ENCODE results near the gene GPC6.

GPC6 gene

GRCh38 chr13:93243375-93244063, 16.9 kb downstream of the GPC6 start:
- Histone ChIP-seq H3K9me3 (ENCODE audit: severe bottlenecking) (peaks cover 7% of the 10 kb centered on the region), H3K27me3 (ENCODE audit: insufficient read depth, low read depth, severe bottlenecking) (no peaks in the 10 kb centered on the region), H3K4me3 (ENCODE audit: low read depth, low read length) (no peak overlapping the region), H3K36me3 (peaks cover 30% of the 10 kb centered on the region), H3K27ac (peak overlapping the region; percentile 66)
- no peak for TF ChIP-seq CTCF (IDR thresholded peaks at IDR 0.05; ENCODE audit: low read depth, low read length)
- no peak for DNase-seq

GRCh38 chr13:93244141-93244917, 17.7 kb downstream of the GPC6 start:
- no peaks in the 10 kb centered on the region for H3K9me3 ChIP-seq (ENCODE audit: severe bottlenecking)
- H3K36me3 ChIP-seq: peaks cover 34% of the 10 kb centered on the region
- H3K4me3 ChIP-seq (ENCODE audit: low read depth, low read length): peak overlapping the region; percentile 30
- H3K27me3 ChIP-seq (ENCODE audit: insufficient read depth, low read depth, severe bottlenecking): no peaks in the 10 kb centered on the region
- peak overlapping the region; percentile 66 for H3K27ac ChIP-seq
- peak; percentile 84 for DNase-seq
- TF ChIP-seq CTCF (IDR thresholded peaks at IDR 0.05; ENCODE audit: low read depth, low read length): peak; percentile 4; the same call in 1 of the 2 replicates

- no peak overlapping the region for H3K4me3 ChIP-seq (ENCODE audit: low read depth, low read length)
- H3K36me3 ChIP-seq: peaks cover 34% of the 10 kb centered on the region
- no peak for TF ChIP-seq CTCF (IDR thresholded peaks at IDR 0.05; ENCODE audit: low read depth, low read length)
- H3K27ac ChIP-seq: peak overlapping the region; percentile 66
- DNase-seq: no peak
- no peaks in the 10 kb centered on the region for H3K27me3 ChIP-seq (ENCODE audit: insufficient read depth, low read depth, severe bottlenecking)
- no peaks in the 10 kb centered on the region for H3K9me3 ChIP-seq (ENCODE audit: severe bottlenecking)
Observed at GRCh38 chr13:93244918-93245280, 18.3 kb downstream of the GPC6 start.

- TF ChIP-seq CTCF (IDR thresholded peaks at IDR 0.05; ENCODE audit: low read depth, low read length): no peak
- H3K27ac ChIP-seq: no peak overlapping the region
- H3K27me3 ChIP-seq (ENCODE audit: insufficient read depth, low read depth, severe bottlenecking): no peaks in the 10 kb centered on the region
- no peaks in the 10 kb centered on the region for H3K9me3 ChIP-seq (ENCODE audit: severe bottlenecking)
- no peak overlapping the region for H3K4me3 ChIP-seq (ENCODE audit: low read depth, low read length)
- DNase-seq: no peak
- peaks cover 29% of the 10 kb centered on the region for H3K36me3 ChIP-seq
Observed at GRCh38 chr13:93246069-93246468, 19.5 kb downstream of the GPC6 start.

- Histone ChIP-seq H3K36me3 (peaks cover 18% of the 10 kb centered on the region), H3K27me3 (ENCODE audit: insufficient read depth, low read depth, severe bottlenecking) (no peaks in the 10 kb centered on the region), H3K9me3 (ENCODE audit: severe bottlenecking) (no peaks in the 10 kb centered on the region), H3K27ac (no peak overlapping the region), H3K4me3 (ENCODE audit: low read depth, low read length) (no peak overlapping the region)
- DNase-seq: peak; percentile 88
- peak; percentile 77 for TF ChIP-seq CTCF (IDR thresholded peaks at IDR 0.05; ENCODE audit: low read depth, low read length)
Observed at GRCh38 chr13:93248627-93249047, 22.0 kb downstream of the GPC6 start.
